Measurements from ENCODE around the gene ACAD10.
"Not testable (repeated sequence)": the region's sequence is repeated elsewhere in the genome, so short reads cannot be mapped to it uniquely, and the experiment has no call there.

Gene ACAD10

GRCh38 chr12:111672822-111673381 lies 13.0 kb upstream of the ACAD10 start:
- Histone ChIP-seq H3K4me2 (ENCODE audit: low read depth, low read length) (no peak overlapping the region), H3K36me3 (replicated peaks; ENCODE audit: insufficient read depth, low read length) (no peaks in the 10 kb centered on the region), H3K9ac (ENCODE audit: low read length) (no peak overlapping the region), H3K27ac (ENCODE audit: low read length) (no peak overlapping the region), H3K4me3 (ENCODE audit: low read length) (no peak overlapping the region), H3K9me2 (replicated peaks; ENCODE audit: insufficient read depth, low read length) (no peaks in the 10 kb centered on the region), H3K79me2 (ENCODE audit: low read length) (no peaks in the 10 kb centered on the region), H3F3A (ENCODE audit: insufficient read depth, low read length) (no peaks in the 10 kb centered on the region), H3K9me3 (replicated peaks; ENCODE audit: insufficient read depth, low read length) (no peaks in the 10 kb centered on the region), H2AFZ (ENCODE audit: low read length) (no peak overlapping the region), H4K20me1 (ENCODE audit: insufficient read depth, low read length) (no peaks in the 10 kb centered on the region), H3K27me3 (replicated peaks; ENCODE audit: insufficient read depth, low read length) (no peaks in the 10 kb centered on the region), H3K4me1 (ENCODE audit: low read length) (no peaks in the 10 kb centered on the region)
- DNase-seq = no peak
- TF ChIP-seq EZH2phosphoT487 (IDR thresholded peaks at IDR 0.05; ENCODE audit: low read length) (no peak), EZH2 (optimal IDR thresholded peaks at IDR 0.05; ENCODE audit: low read depth, low read length) (no peak), CTCF (IDR thresholded peaks at IDR 0.05; ENCODE audit: low read length) (no peak)

- Histone ChIP-seq H3K4me2 (ENCODE audit: low read depth, low read length) (no peak overlapping the region), H2AFZ (ENCODE audit: low read length) (no peak overlapping the region), H3F3A (ENCODE audit: insufficient read depth, low read length) (no peaks in the 10 kb centered on the region), H3K4me3 (ENCODE audit: low read length) (no peak overlapping the region), H3K27ac (ENCODE audit: low read length) (no peak overlapping the region), H3K36me3 (replicated peaks; ENCODE audit: insufficient read depth, low read length) (no peaks in the 10 kb centered on the region), H3K79me2 (ENCODE audit: low read length) (no peaks in the 10 kb centered on the region), H4K20me1 (ENCODE audit: insufficient read depth, low read length) (no peaks in the 10 kb centered on the region), H3K9ac (ENCODE audit: low read length) (no peak overlapping the region), H3K4me1 (ENCODE audit: low read length) (no peaks in the 10 kb centered on the region), H3K9me2 (replicated peaks; ENCODE audit: insufficient read depth, low read length) (no peaks in the 10 kb centered on the region), H3K27me3 (replicated peaks; ENCODE audit: insufficient read depth, low read length) (no peaks in the 10 kb centered on the region), H3K9me3 (replicated peaks; ENCODE audit: insufficient read depth, low read length) (no peaks in the 10 kb centered on the region)
- no peak for DNase-seq
- TF ChIP-seq EZH2phosphoT487 (IDR thresholded peaks at IDR 0.05; ENCODE audit: low read length) (no peak), EZH2 (optimal IDR thresholded peaks at IDR 0.05; ENCODE audit: low read depth, low read length) (no peak), CTCF (IDR thresholded peaks at IDR 0.05; ENCODE audit: low read length) (no peak)
Measured at GRCh38 chr12:111673503-111673902, 12.3 kb upstream of the ACAD10 start.

GRCh38 chr12:111677186-111677585 lies 8.7 kb upstream of the ACAD10 start:
- Histone ChIP-seq H3K36me3 (replicated peaks; ENCODE audit: insufficient read depth, low read length) (no peaks in the 10 kb centered on the region), H3K9me3 (replicated peaks; ENCODE audit: insufficient read depth, low read length) (no peaks in the 10 kb centered on the region), H3K4me3 (ENCODE audit: low read length) (no peak overlapping the region), H4K20me1 (ENCODE audit: insufficient read depth, low read length) (no peaks in the 10 kb centered on the region), H2AFZ (ENCODE audit: low read length) (no peak overlapping the region), H3F3A (ENCODE audit: insufficient read depth, low read length) (no peaks in the 10 kb centered on the region), H3K4me1 (ENCODE audit: low read length) (no peaks in the 10 kb centered on the region), H3K27me3 (replicated peaks; ENCODE audit: insufficient read depth, low read length) (no peaks in the 10 kb centered on the region), H3K4me2 (ENCODE audit: low read depth, low read length) (no peak overlapping the region), H3K9me2 (replicated peaks; ENCODE audit: insufficient read depth, low read length) (no peaks in the 10 kb centered on the region), H3K27ac (ENCODE audit: low read length) (no peak overlapping the region), H3K79me2 (ENCODE audit: low read length) (no peaks in the 10 kb centered on the region), H3K9ac (ENCODE audit: low read length) (no peak overlapping the region)
- DNase-seq = no peak
- TF ChIP-seq EZH2 (optimal IDR thresholded peaks at IDR 0.05; ENCODE audit: low read depth, low read length) (no peak), EZH2phosphoT487 (IDR thresholded peaks at IDR 0.05; ENCODE audit: low read length) (no peak), CTCF (IDR thresholded peaks at IDR 0.05; ENCODE audit: low read length) (no peak)

- H3K9me3 ChIP-seq (replicated peaks; ENCODE audit: insufficient read depth, low read length); H3K36me3 ChIP-seq (replicated peaks; ENCODE audit: insufficient read depth, low read length); H3F3A ChIP-seq (ENCODE audit: insufficient read depth, low read length); DNase-seq; H3K4me1 ChIP-seq (ENCODE audit: low read length); H3K27me3 ChIP-seq (replicated peaks; ENCODE audit: insufficient read depth, low read length); H3K27ac ChIP-seq (ENCODE audit: low read length); H3K9me2 ChIP-seq (replicated peaks; ENCODE audit: insufficient read depth, low read length); H4K20me1 ChIP-seq (ENCODE audit: insufficient read depth, low read length): not testable (repeated sequence)
- Histone ChIP-seq H3K79me2 (ENCODE audit: low read length) (peaks cover 34% of the 10 kb centered on the region), H3K4me3 (ENCODE audit: low read length) (peak overlapping the region; percentile 93), H3K9ac (ENCODE audit: low read length) (peak overlapping the region; percentile 86), H3K4me2 (ENCODE audit: low read depth, low read length) (peak overlapping the region; percentile 74), H2AFZ (ENCODE audit: low read length) (peak overlapping the region; percentile 58; the same call in 1 of the 2 replicates)
Measured at GRCh38 chr12:111684485-111685198, 1.2 kb upstream of the ACAD10 start.

All from MM.1S (cell line).